Neural cell (in vitro differentiated cells): ENCODE measurements around the gene CST6.

Experiments used
- CTCF ChIP-seq: fragments of 450-650 bp; IDR thresholded peaks from 2 replicates; pipeline ENCODE4 v1.5.1; 2014; ENCODE audit warnings: antibody characterized with exemption, mild to moderate bottlenecking, moderate library complexity; ENCODE audit not compliant: poor library complexity, severe bottlenecking
- EP300 ChIP-seq: fragments of 450-650 bp; conservative IDR thresholded peaks from 2 replicates; pipeline ENCODE4 v1.6.1; 2014; ENCODE audit warnings: antibody characterized with exemption, mild to moderate bottlenecking, moderate library complexity; ENCODE audit not compliant: poor library complexity, severe bottlenecking
- EZH2 ChIP-seq: fragments of 200-600, 300-800 bp; shearing (Covaris generic), sonication (generic); IDR thresholded peaks from 2 replicates; pipeline ENCODE4 v1.6.1; 2014; ENCODE audit warnings: antibody characterized with exemption, low read length, borderline replicate concordance, mild to moderate bottlenecking; ENCODE audit not compliant: insufficient read depth, poor library complexity, severe bottlenecking
- POLR2AphosphoS5 ChIP-seq: IDR thresholded peaks from 2 replicates; pipeline ENCODE4 v1.6.1; 2012
- RAD21 ChIP-seq: fragments of 450-650 bp; conservative IDR thresholded peaks from 2 replicates; pipeline ENCODE4 v1.6.1; 2014; ENCODE audit warnings: antibody characterized with exemption, mild to moderate bottlenecking, moderate library complexity
- REST ChIP-seq: IDR thresholded peaks from 2 replicates; pipeline ENCODE4 v1.6.1; 2012; ENCODE audit warnings: borderline replicate concordance

- TF ChIP-seq RAD21 = no peak
- TF ChIP-seq CTCF = no peak
- TF ChIP-seq EP300 = no peak
- TF ChIP-seq REST = no peak
- TF ChIP-seq EZH2 = no peak
- TF ChIP-seq POLR2AphosphoS5 = no peak
Measured at GRCh38 chr11:66015936-66016792, 4.4 kb downstream of the CST6 start.
